HG03521 (cell line): ENCODE measurements around the gene C2CD3.
"Not testable (repeated sequence)": the region's sequence is repeated elsewhere in the genome, so short reads cannot be mapped to it uniquely, and the experiment has no call there.

Experiments used
- ATAC-seq: cut with Tn5 transposase; IDR thresholded peaks from one replicate; pipeline ENCODE4 v1.9.1; 2021; ENCODE audit warnings: mild to moderate bottlenecking, moderate library complexity; ENCODE audit not compliant: unreplicated experiment

C2CD3 gene

DNA sequence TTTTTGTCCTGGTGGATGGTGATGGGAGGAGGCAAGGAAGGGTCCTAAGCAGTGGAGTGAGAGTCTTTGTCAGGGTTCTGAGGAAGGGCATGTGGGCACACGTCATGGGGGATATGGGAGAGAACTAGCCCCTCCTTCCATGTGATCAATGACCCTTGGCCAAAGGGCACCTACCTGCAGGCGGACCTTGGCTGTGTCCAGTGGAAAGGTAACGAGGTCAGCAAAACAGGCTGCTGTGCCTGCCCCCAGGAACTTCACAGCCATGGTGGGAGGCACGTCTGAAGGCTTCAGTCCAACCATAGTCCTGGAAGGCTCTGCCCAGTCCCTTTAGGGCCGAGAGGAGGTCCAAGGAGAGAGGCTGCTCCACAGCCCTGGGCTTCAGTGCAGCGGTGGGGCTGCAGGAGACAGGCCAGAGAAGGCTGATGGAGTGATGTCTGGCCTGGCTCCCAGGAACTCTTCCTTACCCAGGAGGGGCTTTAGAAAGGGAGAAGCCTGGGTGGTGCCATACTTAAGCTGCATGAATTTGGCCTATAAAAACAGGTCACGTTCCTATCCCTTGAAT, 164.0 kb downstream of the C2CD3 start:
- no peak for ATAC-seq

DNA sequence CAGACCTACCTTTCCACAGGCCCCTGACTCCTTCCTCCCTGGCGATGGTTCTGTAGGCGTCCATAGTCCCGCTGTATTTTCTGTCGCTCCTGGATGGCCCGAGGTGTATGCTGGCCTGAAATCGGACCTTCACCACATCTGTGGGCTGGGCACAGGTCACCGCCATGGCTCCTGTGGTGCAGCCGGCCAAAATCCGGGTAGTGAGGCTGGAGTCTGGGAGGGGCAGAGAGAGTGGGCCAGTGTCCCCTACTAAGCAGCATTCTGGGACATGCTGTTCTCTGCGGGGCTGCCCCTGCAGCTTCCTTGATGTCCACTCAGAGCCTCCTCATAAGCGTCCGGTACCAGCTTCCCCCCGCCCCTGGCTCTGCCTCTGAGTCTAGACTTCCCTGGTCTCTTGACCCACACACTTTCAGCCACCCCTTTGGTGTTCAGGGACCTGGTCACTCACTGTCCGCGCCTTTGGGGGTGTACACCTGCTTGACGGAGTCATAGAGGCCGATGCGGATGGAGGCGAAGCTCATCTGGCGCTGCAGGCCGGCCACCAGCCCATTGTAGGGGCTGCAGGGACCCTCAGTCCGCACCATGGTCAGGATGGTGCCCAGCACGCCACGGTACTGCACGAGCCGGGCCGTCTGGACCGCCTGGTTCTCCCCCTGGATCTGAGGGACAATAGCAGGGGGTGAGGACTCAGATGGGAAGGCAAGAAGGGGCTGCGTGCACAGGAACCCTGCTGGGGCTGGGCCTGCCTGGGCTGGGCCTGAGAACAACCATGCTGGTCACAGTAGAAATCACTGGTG, 164.9 kb downstream of the C2CD3 start:
- ATAC-seq = no peak

DNA sequence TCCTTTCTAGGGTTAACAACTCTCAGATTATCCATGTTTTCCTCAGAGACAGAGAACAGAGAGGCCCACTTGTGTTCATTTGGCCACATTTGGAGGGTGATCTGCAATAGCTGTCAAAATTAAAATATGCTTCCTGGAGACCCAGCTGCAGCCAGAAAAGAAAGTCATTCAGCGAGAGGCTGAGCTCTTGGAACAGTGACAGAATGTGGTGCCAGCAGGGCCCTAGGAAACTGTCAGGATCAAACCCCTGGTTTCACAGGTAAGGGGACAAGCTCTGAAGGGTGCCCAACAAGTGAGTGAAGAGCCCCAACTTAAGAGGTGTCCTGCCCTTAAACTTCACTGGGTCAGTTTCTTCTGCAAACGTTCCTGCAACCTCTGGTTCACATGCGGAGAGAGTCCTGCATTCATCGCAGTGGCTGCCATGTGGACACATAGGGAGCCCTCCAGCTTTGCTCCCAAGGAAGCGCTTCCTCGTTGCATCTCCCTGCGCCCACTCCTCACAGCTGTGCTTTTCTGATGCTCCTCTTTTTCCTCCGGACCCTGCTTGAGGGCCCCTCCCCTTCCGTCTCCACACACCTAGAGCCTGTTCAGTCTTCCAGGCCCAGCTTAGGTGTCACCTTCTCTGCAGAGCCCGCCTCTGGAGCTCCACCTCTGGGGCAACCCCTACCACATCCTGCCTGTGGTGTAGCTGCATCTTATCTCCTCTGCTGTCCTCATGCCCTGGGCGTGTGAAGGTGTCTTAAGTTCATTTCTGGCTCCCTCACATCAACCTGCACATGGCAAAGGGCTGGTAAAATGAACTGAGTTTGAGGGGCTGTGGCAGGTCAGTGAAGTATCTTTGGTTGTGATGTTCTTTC, 165.8 kb downstream of the C2CD3 start:
- ATAC-seq = no peak

DNA sequence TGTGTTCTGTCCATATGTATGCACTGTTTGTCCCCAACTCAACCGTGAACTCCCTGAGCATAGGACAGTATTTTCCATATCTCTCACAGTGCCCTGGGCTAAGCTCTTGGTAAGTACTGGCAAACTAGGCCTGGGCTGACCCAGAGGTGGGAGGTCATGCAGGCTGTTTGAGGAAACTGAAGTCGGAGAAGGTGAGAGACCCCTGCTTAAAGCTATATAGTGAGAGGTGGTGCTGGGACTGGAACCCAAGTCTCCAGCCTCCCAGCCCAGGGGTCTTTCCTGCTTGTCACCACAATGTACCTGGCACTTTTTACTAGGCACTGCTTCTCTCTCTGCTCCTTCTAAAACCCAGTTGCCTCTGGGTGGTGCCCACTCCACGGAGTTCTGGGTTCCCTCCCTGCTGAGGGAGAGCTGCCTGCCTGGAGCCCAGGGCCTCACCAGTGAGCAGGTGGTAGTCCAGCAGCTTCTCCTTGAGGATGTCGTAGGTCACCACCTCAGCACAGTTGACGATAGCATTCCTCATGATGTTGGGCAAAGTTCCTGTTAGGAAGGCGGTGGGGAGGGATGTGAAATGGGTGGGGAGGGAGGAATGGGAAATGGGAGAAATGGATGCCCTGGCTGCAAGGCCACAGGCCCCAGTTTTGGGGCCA, 166.6 kb downstream of the C2CD3 start:
- ATAC-seq = no peak

DNA sequence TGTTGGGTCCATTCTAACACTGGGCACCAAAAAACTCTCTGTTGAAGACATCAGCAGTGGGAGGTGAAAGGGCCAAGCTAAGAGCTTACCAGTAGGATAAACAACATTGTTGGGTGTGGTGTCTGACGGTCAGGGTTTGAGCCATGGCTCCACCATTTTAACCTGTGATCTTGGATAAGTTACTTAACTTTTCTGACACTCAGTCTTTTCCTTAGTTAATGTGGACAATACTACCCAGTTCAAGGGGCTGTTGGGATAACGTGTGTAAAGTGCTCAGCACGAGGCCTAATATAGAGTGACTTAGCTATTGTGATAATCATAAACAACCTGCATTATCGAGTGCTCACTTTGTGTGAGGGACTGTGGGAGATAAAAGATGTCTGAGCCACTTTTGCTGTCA, 168.0 kb downstream of the C2CD3 start:
- ATAC-seq = no peak

DNA sequence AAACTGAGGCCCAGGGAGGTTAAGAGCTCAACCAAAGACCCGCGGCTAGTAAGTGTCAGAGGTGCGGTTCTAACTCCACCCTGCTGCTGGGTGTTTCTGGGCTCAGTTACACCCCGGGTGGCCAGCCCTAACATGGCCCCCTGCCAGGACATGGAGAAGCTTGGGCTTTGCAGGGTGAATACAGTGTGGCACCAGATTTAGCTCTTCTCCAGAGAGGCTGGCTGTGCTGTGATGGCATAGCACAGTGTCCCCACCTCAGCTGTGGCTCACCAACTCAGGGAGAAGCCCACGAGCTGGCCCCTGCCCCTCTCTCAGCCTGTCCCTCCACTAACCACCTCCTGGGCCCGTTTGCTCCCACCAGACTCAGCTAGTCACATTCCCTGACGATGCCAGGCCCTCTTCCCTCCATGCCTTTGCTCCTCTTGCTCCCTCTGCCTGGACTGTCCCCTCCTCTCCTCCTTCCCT, 168.9 kb downstream of the C2CD3 start:
- no peak for ATAC-seq

DNA sequence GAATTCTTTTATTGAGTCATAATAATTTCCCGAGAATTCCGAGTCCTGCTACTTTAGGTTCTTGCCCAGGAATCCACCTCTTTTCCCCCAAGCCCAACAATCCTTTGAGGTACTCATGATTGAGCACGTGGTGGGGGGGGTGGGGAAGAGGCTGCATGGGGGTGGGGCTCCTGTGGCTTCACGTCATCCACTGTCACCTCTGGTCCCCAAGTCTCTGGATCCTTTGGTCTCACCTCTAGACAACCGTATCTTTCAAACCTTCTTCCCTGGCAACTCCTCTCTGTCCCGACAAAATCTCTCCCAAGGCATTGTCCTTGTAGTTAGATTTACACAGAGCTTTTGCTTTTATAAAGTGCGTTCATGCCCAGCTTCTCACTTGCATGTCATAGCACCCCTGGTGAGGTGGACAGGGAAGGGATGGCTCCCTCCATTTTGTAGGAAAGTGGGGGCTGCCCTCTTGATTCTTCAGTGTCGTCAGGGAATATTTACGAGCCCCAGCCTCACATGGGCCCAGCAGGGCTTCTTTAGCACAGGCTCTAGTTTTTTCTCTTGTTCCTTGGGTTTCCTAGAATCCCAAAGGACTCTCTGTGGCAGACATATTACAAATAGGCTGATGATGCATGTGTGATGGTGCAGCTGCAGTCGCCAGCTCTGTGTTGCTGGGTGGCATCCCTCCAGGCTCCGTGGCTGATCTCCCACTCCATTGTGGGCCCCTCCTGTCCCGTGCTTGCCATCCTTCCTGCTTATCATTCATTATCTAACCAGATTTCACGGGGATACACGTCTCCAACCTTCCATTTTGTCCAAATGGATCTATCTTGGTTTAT, 170.3 kb downstream of the C2CD3 start:
- no peak for ATAC-seq

DNA sequence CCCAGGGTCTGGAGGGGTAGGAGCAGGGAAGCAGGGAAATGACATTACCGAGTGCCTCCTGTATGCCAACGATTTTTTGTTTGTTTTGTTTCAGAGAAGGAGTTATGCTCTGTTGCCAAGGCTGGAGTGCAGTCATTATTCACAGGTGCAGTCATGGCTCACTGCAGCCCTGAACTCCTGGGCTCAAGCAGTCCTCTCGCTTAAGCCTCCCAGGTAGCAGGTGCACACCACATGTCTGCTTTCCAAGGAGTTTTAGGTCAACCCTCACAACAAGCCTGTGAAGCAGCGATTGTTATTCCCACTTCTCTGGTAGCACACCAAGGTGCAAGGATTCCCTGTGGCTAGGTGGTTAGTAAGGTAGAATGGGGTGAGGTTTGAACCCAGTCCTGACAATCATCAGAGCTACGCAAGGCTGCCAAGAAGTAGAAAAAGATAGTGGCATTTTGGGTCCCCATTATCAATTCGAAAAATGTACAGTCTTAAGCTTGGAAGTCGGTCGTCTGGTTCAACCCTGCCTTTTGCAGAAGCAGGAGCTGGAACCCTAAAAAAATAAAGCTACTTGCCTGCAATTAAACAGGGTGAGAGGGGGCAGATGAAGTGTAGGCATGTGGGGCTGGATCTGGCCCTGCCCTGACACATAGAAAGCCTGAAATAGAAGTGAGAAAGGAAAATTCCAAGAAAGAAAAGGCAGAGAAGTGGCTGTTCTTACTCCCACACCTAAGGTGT, 171.1 kb downstream of the C2CD3 start:
- no peak for ATAC-seq

DNA sequence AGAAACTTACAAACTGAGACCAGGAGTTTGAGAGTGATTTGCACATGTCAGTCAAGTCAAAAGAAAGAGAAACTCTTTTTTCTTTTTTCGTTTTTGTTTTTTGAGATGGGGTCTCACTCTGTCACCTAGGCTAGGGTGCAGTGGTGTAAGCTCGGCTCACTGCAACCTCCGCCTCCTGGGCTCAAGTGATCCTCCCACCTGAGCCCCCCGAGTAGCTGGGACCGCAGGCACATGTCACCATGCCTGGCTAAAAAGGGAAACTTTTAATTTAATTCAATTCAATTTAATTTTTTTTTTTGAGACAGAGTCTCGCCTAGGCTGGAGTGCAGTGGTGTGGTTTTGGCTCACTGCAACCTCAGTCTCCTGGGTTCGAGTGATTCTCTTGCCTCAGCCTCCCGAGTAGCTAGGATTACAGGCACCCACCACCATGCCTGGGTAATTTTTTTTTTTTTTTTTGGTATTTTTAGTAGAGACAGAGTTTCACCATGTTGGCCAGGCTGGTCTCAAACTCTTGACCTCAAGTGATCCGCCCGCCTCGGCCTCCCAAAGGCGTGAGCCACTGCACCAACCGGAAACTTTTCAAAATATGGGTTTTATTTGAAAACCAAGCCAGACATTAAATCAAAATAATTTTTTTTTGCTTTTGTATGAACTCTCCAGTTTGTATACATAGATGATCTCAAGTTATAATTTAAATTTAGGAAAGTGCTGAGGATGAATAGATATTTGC, 171.8 kb downstream of the C2CD3 start:
- ATAC-seq = no peak

DNA sequence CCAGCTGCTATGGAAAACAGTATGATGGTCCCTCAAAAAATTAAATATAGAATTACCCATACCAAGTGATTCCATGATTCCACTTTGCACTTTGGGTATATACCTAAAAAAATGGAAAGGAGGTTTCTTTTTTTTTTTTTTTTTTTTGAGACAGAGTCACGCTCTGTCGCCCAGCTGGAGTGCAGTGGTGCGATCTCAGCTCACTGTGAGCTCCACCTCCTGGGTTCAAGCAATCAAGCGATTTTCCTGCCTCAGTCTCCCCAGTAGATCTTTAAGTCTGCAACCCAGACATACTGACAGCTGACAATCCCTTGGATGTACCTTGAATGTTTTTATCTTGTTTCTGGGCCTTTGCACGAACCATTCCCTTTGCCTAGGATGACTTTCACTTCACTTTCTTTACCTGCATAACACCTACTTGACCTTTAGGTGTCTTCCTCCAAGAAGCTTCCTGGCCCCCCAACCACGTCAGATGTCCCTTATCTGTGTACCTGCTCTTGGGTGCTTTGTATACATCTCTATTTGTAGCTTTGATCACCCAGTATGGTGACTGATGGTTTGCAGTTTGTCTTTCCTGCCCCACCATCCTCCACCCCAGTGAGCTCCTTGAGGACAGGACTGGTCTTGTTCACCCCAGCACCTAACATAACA, 173.6 kb downstream of the C2CD3 start:
- no peak for ATAC-seq

DNA sequence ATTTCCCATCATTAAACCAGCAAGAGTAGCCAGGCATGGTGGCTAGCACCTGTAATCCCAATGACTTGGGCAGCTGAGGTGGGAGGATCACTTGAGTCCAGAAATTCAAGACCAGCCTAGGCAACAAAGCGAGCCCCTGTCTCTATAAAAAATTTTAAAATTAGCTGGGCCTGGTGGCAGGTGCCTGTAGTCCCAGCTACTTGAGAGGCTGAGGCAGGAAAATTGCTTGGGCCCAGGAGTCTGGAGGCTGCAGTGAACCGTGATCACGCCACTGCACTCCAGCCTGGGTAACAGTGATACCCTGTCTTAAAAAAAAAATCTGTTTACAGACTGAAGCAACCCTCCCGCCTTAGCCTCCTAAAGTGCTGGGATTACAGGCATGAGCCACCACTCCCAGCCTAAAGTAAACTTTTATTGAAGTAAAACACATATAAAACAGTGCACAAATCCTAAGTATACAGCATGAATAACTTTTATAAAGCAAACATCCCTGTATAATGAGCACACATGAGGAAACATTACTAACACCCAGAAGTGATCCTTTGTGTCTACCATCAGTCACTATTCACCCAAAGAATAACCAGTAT, 174.5 kb downstream of the C2CD3 start:
- no peak for ATAC-seq

DNA sequence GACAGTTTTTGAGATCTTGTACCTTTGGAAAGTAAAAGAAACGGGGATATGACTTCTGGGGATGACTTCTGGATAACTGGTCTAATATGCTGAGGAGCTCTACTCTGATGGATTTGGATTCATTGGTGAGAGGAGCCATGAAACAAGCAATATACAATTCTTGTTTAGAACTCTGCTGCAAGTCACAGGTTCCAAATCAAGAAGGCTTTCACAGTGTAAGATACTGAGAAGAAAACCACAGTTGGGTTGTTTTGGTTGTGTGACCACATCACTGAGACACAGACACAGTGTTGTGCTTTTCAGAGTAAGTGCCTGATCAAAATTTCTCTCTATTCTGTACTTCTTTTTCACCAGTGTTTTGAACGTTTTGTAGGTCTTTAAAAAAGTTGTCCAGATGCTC, 175.1 kb downstream of the C2CD3 start:
- ATAC-seq = peak; percentile 58

DNA sequence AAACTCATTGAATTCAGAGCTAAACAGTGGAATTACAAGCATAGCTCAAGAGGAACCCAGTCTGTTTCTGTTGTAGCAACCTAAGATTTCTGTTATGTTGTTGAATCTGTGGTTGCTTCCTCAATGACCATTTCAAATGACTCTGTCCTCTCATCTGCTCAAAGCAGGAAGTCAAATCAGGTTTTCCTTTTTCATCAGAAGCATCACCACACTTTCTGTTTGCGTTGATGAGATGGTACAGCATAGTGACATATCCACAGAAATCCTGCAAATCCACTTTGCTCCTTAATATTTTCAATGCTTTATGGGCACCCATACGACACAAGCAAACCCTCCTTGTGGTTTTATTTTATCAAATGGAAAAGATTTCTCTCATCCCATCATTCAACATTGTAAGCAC, 175.6 kb downstream of the C2CD3 start:
- ATAC-seq = peak; percentile 49

DNA sequence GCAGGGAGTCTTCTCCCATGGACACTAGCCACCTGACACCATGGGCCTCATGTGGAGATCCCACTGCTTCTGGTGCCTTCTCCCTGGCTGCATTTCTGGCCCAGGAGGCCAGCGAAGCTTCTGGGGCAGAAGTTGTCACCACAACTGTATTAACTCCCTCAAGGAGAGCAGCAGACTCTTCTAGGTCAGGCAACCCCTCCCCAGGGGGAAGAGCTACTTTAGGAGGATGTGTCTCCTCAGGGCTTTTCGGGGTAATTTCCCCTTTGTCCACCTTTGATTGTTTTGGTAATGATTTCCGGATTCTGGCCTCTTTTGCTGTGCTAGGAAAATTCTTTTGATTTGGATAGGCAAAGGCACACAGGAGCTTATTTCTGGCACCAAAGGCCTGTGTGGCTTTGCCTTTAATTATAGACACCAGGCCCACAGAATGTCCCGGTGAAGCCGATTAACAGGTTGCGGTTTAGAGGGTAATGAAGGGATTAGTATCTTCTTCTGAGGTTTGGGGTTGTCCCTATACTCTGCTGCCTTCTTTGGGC, 179.3 kb downstream of the C2CD3 start:
- no peak for ATAC-seq

DNA sequence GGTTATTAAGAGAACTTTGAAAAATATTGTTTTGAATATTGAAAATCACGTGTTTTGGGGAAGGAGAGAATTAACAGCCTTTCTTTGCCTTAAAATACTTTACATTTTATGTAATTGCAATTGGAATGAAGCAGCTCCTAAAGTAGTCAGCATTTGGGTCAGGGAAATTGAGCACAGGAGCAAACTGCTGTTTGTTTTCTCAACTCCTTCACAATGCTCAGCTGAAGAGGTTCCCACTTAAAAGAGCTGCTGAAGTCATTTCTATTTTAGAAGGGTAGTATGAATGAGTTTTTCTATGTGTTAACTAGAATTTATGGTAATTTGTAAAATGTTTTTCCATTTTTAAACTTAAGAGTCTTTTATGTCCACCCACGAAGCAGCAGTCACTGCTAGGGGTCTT, 180.1 kb downstream of the C2CD3 start:
- ATAC-seq = no peak

DNA sequence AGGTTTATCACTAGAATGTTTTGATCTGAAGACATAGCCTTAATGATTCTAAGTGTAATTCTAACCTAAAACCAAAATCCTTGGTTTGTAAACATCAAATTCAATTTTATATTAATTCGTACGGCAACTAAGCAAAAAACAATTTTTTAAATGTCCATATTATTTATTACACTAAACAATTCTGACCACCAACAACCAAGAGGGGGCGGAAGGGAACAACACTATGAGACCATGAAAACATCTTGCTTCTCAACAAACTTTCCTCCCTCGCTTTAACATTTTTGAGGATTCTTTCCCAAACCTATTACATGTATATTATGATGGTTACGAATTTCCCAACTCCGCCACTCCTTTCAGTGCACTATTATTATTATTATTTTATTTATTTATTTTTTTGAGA, 181.6 kb downstream of the C2CD3 start:
- ATAC-seq = no peak

DNA sequence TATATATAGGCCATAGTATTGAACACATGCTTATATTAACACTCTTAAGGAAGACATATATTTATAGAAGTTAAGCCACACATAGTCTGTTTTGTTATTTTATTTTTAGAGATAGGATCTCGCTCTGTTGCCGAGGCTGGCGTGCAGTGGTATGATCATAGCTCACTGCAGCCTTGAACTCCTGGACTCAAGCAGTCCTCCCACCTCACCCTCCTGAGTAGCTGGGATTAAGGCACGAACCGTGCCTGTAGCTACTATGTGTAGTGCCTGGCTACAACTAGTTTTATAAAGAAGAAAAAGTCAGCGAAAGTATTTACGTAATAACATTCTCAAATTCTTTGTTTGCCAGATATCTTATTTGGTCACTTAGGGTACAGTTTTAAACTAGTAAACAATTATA, 182.6 kb downstream of the C2CD3 start:
- no peak for ATAC-seq

DNA sequence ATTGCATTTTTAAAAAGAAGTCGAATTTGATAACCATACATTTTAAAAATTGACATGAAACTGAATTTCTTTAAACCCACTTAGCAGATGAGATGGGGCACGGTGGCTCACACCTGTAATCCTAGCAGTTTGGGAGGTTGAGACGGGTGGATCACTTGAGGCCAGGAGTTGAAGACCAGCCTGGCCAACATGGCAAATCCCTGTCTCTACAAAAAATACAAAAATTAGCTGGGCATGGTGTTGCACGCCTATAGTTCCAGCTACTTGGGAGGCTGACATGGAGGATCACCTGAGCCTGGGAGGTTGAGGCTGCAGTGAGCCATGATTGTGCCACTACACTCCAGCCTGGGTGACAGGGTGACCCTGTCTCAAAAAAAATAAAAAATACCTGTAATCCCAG, 185.1 kb downstream of the C2CD3 start:
- ATAC-seq = not testable (repeated sequence)
